Osteoblast (primary cell): ENCODE data around the gene RBM20. TPM values are rescaled to one million over a fixed set of nuclear protein-coding genes. Genes with fewer than 3 reads are reported as not detected.

ENCODE experiments used
- DNase-seq: peaks from one replicate; pipeline ENCODE4 v3.0.0; 2011; ENCODE audit warnings: low spot score, mixed read lengths; ENCODE audit not compliant: insufficient read length; ENCODE audit errors: missing footprints
- H2AFZ ChIP-seq: 2 replicates; pipeline ENCODE4 v1.6.0; 2011; ENCODE audit warnings: mild to moderate bottlenecking, low read length
- H3K27ac ChIP-seq: 2 replicates; pipeline ENCODE4 v1.5.1; 2011; ENCODE audit warnings: mild to moderate bottlenecking, low read depth, low read length, moderate library complexity
- H3K27me3 ChIP-seq: 2 replicates; pipeline ENCODE4 v1.6.0; 2012; ENCODE audit warnings: mild to moderate bottlenecking, control low read depth, inconsistent platforms, low read length, moderate library complexity; ENCODE audit not compliant: insufficient read depth
- H3K36me3 ChIP-seq: 2 replicates; pipeline ENCODE4 v1.5.1; 2011; ENCODE audit warnings: mild to moderate bottlenecking, low read length, control low read depth, moderate library complexity; ENCODE audit not compliant: insufficient read depth
- H3K4me1 ChIP-seq: 2 replicates; pipeline ENCODE4 v1.5.1; 2011; ENCODE audit warnings: mild to moderate bottlenecking, low read length, control low read depth, moderate library complexity; ENCODE audit not compliant: insufficient read depth
- H3K4me2 ChIP-seq: 2 replicates; pipeline ENCODE4 v1.6.0; 2011; ENCODE audit warnings: mild to moderate bottlenecking, low read length; ENCODE audit not compliant: insufficient read depth
- H3K4me3 ChIP-seq: fragments of 200-600 bp; sonication (generic); 3 replicates; pipeline ENCODE4 v1.5.1; 2012; ENCODE audit warnings: mild to moderate bottlenecking, low read length, inconsistent platforms; ENCODE audit not compliant: insufficient read depth
- H3K79me2 ChIP-seq: 2 replicates; pipeline ENCODE4 v1.6.0; 2012; ENCODE audit warnings: mild to moderate bottlenecking, low read length, control low read depth, inconsistent platforms; ENCODE audit not compliant: insufficient read depth
- H3K9me3 ChIP-seq: 2 replicates; pipeline ENCODE4 v1.5.1; 2011; ENCODE audit warnings: low read depth, low read length, control low read depth
- H4K20me1 ChIP-seq: 2 replicates; pipeline ENCODE4 v1.6.0; 2012; ENCODE audit warnings: mild to moderate bottlenecking, low read length, control low read depth; ENCODE audit not compliant: insufficient read depth
- total RNA-seq: library from RNA; depleted of rRNA; stranded (reverse); fragments of >200 nt; gene quantifications from 2 replicates; pipeline ENCODE4 v1.2.3, GENCODE V29; 2012
- TF ChIP-seq, protein P1 (sequence below): IDR thresholded peaks from 2 replicates; pipeline ENCODE4 v1.5.1; 2011; ENCODE audit warnings: mild to moderate bottlenecking, low read depth, low read length, moderate library complexity; ENCODE audit errors: extremely low read depth

RBM20 gene
- total RNA-seq, 1 donor, result not detected

DNA sequence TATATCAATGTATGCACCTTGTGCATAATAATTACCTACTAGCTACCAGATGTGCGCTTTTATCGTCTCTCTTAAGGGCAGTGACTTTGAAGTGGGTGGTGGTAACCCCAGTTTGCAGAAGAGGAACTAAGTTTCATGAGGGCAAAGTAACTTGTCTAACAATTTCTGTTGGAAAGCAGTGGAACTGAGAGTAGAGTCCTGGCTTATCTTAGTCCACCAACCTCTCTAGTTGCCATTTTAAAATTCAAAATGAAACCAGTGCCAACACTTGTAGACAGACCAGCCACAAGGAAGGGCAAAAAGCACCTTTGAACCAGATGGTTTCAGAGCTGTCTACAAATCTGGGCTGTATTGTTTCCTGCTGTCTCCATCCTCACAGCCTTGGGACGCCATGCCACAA is 32.0 kb upstream of the RBM20 start:
- Histone ChIP-seq H3K4me2 (no peak overlapping the region), H3K27me3 (peaks cover 12% of the 10 kb centered on the region), H3K36me3 (no peaks in the 10 kb centered on the region), H3K79me2 (no peaks in the 10 kb centered on the region), H3K4me3 (no peak overlapping the region), H3K9me3 (no peaks in the 10 kb centered on the region), H4K20me1 (no peaks in the 10 kb centered on the region), H3K4me1 (no peaks in the 10 kb centered on the region), H3K27ac (no peak overlapping the region), H2AFZ (no peak overlapping the region)
- no peak for DNase-seq
- TF ChIP-seq, protein P1, sequence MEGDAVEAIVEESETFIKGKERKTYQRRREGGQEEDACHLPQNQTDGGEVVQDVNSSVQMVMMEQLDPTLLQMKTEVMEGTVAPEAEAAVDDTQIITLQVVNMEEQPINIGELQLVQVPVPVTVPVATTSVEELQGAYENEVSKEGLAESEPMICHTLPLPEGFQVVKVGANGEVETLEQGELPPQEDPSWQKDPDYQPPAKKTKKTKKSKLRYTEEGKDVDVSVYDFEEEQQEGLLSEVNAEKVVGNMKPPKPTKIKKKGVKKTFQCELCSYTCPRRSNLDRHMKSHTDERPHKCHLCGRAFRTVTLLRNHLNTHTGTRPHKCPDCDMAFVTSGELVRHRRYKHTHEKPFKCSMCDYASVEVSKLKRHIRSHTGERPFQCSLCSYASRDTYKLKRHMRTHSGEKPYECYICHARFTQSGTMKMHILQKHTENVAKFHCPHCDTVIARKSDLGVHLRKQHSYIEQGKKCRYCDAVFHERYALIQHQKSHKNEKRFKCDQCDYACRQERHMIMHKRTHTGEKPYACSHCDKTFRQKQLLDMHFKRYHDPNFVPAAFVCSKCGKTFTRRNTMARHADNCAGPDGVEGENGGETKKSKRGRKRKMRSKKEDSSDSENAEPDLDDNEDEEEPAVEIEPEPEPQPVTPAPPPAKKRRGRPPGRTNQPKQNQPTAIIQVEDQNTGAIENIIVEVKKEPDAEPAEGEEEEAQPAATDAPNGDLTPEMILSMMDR, result no peak

DNA sequence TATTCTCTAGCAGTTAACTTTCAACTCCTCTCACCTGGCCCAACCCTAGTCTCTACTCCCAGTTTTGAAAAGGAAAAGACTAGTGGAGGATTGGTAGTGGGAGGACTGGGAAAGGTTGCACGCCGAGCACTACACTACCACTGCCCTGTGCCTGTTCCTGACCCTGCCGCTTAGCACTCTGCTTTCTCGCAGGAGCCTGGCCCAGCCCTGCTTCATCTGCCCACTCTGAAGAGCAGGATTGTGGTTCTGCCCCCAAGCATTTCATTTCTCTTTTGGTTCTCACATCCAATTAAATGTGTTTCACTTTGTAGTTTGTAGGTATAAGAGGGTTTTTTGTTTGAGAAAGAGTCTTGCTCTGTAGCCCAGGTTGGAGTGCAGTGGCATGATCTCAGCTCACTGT is 31.5 kb upstream of the RBM20 start:
- H3K4me3 ChIP-seq, result no peak overlapping the region
- no peak overlapping the region for H2AFZ ChIP-seq
- no peak overlapping the region for H3K4me2 ChIP-seq
- H3K27ac ChIP-seq, result no peak overlapping the region
- DNase-seq, result no peak
- TF ChIP-seq, protein P1, result no peak
- no peaks in the 10 kb centered on the region for H4K20me1 ChIP-seq
- H3K9me3 ChIP-seq, result no peaks in the 10 kb centered on the region
- peaks cover 12% of the 10 kb centered on the region for H3K27me3 ChIP-seq
- no peaks in the 10 kb centered on the region for H3K36me3 ChIP-seq
- no peaks in the 10 kb centered on the region for H3K79me2 ChIP-seq
- H3K4me1 ChIP-seq, result no peaks in the 10 kb centered on the region

DNA sequence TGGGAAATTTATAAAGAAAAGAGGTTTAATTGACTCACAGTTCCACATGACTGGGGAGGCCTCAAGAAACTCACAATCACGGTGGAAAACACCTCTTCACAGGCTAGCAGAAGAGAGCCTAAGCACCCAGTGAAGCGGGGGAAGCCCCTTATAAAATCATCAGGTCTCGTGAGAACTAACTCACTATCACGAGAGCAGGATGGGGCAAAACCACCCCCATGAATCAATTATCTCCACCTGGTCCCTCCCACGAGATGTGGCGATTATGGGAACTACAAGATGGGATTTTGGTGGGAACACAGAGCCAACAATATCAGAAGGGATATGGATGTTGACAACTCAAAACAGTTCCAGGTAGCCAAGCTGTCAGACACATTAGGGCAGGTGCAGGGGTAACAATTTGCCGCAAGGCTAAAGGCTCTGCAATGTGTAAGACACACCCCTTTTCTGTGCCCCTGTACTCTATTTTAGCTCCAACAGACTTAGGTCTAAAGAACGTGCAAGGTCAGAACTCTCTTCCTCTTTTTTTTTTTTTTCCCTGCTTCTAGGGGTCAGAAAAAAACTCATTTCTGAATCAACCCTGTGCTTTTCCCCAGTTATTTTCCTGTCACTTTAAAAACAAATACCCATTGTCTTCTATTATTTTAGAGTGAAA is 30.7 kb upstream of the RBM20 start:
- TF ChIP-seq, protein P1, result no peak
- Histone ChIP-seq H3K27me3 (peaks cover 12% of the 10 kb centered on the region), H3K9me3 (no peaks in the 10 kb centered on the region), H3K79me2 (no peaks in the 10 kb centered on the region), H3K4me1 (no peaks in the 10 kb centered on the region), H4K20me1 (no peaks in the 10 kb centered on the region), H3K4me2 (no peak overlapping the region), H3K36me3 (no peaks in the 10 kb centered on the region), H3K4me3 (no peak overlapping the region), H2AFZ (no peak overlapping the region), H3K27ac (no peak overlapping the region)
- DNase-seq, result no peak

DNA sequence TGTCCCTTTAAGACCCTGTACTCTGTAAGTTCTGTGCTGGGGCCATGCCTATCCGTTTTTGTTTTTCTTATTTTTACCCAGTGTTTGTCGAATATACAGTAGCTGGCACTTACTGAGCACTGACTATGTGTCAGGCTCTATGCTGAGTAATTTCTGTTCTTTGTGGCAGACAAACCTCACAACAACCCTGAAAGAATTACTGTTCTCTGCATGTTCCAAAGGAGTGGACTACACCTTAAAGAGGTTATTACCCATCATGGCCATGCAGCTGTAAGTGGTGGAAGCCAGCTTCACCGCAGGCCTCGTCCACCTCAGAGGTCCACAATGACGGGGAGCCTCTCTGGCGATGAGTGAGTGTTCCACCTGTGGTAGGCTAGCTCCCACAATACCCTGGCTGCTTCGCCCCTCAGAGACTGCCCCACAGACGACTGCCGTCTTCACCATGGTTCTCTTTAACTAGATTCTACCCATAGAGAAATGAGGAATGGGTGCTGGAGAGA is 30.1 kb upstream of the RBM20 start:
- H3K36me3 ChIP-seq, result no peaks in the 10 kb centered on the region
- H3K9me3 ChIP-seq, result no peaks in the 10 kb centered on the region
- TF ChIP-seq, protein P1, result no peak
- H3K79me2 ChIP-seq, result no peaks in the 10 kb centered on the region
- DNase-seq, result no peak
- H3K4me2 ChIP-seq, result no peak overlapping the region
- no peak overlapping the region for H3K27ac ChIP-seq
- no peaks in the 10 kb centered on the region for H3K4me1 ChIP-seq
- H3K27me3 ChIP-seq, result peaks cover 12% of the 10 kb centered on the region
- no peak overlapping the region for H2AFZ ChIP-seq
- H3K4me3 ChIP-seq, result no peak overlapping the region
- no peaks in the 10 kb centered on the region for H4K20me1 ChIP-seq
